GM12891 (cell line): ENCODE data around the gene NPBWR2.

Source experiments
- POLR2A ChIP-seq: IDR thresholded peaks from 2 replicates; pipeline ENCODE4 v1.6.1; 2011; ENCODE audit warnings: low read depth, low read length, control low read depth
- TAF1 ChIP-seq: IDR thresholded peaks from 2 replicates; pipeline ENCODE4 v1.6.1; 2011; ENCODE audit warnings: low read depth, low read length, control low read depth

- TF ChIP-seq POLR2A = no peak
- no peak for TF ChIP-seq TAF1
Measured at GRCh38 chr20:64130271-64130670, 22.9 kb upstream of the NPBWR2 start.
